Chondrocyte (in vitro differentiated cells): ENCODE results near the gene MGST2. TPM values are rescaled to one million over a fixed set of nuclear protein-coding genes. Genes with fewer than 3 reads are reported as not detected.

ENCODE experiments used
- DNase-seq: peaks from one replicate; pipeline ENCODE4 v3.0.0; 2021; ENCODE audit warnings: mixed read lengths, low spot score
- H3K27ac Mint-ChIP-seq: one replicate; pipeline ENCODE4 v1.8.0; 2021; ENCODE audit warnings: mild to moderate bottlenecking, moderate library complexity, mixed read lengths; ENCODE audit not compliant: unreplicated experiment
- H3K27me3 Mint-ChIP-seq: 2 replicates; pipeline ENCODE4 v1.8.0; 2021; ENCODE audit warnings: low read depth, mixed read lengths
- H3K36me3 Mint-ChIP-seq: 2 replicates; pipeline ENCODE4 v1.8.0; 2021; ENCODE audit warnings: low read depth, mixed read lengths
- H3K4me1 Mint-ChIP-seq: 2 replicates; pipeline ENCODE4 v1.8.0; 2021; ENCODE audit warnings: low read depth, mild to moderate bottlenecking, mixed read lengths
- H3K4me3 Mint-ChIP-seq: one replicate; pipeline ENCODE4 v1.8.0; 2021; ENCODE audit warnings: mild to moderate bottlenecking, moderate library complexity, mixed read lengths; ENCODE audit not compliant: unreplicated experiment
- H3K9me3 Mint-ChIP-seq: 2 replicates; pipeline ENCODE4 v1.8.0; 2021; ENCODE audit warnings: low read depth, mixed read lengths
- CTCF ChIP-seq: fragments of 200-600 bp; sonication (generic); IDR thresholded peaks from 2 replicates; pipeline ENCODE4 v1.5.0; 2021; ENCODE audit warnings: antibody characterized with exemption, mild to moderate bottlenecking, moderate library complexity
- total RNA-seq: library from RNA; stranded (reverse); gene quantifications from 3 replicates; pipeline ENCODE4 v1.2.1, GENCODE V29; 2021

Gene MGST2
- total RNA-seq, 1 donor from 2014 or later = 23.7 TPM

DNA sequence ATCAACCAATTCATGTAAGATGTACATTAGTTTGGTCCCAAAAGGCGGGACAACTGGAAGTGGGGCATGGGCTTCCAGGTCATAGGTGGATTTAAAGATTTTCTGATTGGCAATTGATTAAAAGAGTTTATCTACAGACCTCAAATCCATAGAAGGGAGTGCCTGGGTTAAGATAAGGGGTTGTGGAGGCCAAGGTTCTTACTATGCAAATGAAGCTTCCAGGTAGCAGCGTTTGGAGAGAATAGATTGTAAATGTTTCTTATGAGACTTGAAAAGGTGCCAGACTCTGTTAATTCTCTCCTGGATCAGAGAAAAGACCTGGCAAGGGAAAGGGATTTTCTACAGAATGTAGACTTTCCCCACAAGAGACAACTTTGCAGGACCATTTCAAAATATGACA lies 2.4 kb downstream of the MGST2 start:
- no peaks in the 10 kb centered on the region for H3K9me3 Mint-ChIP-seq
- H3K27me3 Mint-ChIP-seq = no peaks in the 10 kb centered on the region
- no peak overlapping the region for H3K27ac Mint-ChIP-seq
- DNase-seq = no peak
- H3K36me3 Mint-ChIP-seq = peaks cover 2% of the 10 kb centered on the region
- H3K4me3 Mint-ChIP-seq = no peak overlapping the region
- peaks cover 30% of the 10 kb centered on the region for H3K4me1 Mint-ChIP-seq
- no peak for TF ChIP-seq CTCF

DNA sequence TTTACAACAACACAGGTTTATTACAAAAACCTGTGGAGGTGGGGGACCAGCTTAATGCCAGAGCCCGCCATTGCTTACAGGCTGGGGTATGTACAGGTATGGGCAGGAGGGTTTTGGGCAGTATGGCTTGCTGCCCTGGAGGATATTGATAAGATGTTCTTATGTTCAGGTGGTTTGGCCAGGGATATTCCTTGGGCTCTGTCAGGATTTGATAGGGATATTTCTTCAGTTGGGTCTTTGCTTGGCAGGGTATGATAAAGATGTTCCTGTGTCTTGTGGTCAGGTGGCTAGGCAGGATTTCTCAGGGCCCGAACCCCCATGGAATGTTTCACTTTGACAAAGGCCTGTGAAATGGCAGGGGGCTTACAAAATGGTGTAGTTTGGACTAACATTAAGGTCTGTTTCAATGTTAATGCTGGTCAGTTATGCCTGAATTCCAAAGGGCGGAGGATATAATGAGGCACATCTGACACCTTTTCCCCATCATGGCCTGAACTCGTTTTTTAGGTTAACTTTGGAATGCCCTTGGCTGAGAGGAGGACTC lies 3.1 kb downstream of the MGST2 start:
- Mint-ChIP-seq H3K4me3 (no peak overlapping the region), H3K36me3 (peaks cover 2% of the 10 kb centered on the region), H3K27ac (no peak overlapping the region), H3K4me1 (peaks cover 30% of the 10 kb centered on the region), H3K9me3 (no peaks in the 10 kb centered on the region), H3K27me3 (no peaks in the 10 kb centered on the region)
- DNase-seq = no peak
- no peak for TF ChIP-seq CTCF

- no peaks in the 10 kb centered on the region for H3K27me3 Mint-ChIP-seq
- H3K36me3 Mint-ChIP-seq = peaks cover 2% of the 10 kb centered on the region
- H3K4me3 Mint-ChIP-seq = no peak overlapping the region
- H3K9me3 Mint-ChIP-seq = no peaks in the 10 kb centered on the region
- no peak overlapping the region for H3K27ac Mint-ChIP-seq
- no peak for TF ChIP-seq CTCF
- DNase-seq = no peak
- H3K4me1 Mint-ChIP-seq = peaks cover 30% of the 10 kb centered on the region
Measured at GRCh38 chr4:139669335-139669734, 3.7 kb downstream of the MGST2 start.

- H3K9me3 Mint-ChIP-seq = no peaks in the 10 kb centered on the region
- peaks cover 2% of the 10 kb centered on the region for H3K36me3 Mint-ChIP-seq
- H3K27me3 Mint-ChIP-seq = no peaks in the 10 kb centered on the region
- peaks cover 30% of the 10 kb centered on the region for H3K4me1 Mint-ChIP-seq
- no peak overlapping the region for H3K4me3 Mint-ChIP-seq
- TF ChIP-seq CTCF = no peak
- no peak for DNase-seq
- H3K27ac Mint-ChIP-seq = no peak overlapping the region
Measured at GRCh38 chr4:139669890-139670289, 4.3 kb downstream of the MGST2 start.

DNA sequence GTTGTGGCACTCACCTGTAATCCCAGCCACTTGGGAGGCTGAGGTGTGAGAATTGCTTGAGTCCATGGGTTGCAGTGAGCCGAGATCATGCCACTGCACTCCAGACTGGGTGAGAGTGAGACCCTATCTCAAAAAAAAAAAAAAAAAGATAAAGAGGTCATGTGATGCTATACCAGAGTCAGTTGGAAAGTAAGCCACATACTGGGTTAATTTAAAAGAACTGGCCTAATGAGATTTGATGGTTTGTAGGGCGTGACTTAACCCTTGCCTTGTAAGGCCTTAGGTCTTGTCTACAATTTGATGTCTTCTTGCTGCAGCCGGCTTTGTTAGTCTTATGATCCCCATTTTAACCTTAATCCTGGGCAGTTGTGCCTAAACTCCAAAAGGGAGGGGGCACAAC lies 5.2 kb downstream of the MGST2 start:
- TF ChIP-seq CTCF = no peak
- Mint-ChIP-seq H3K36me3 (peaks cover 4% of the 10 kb centered on the region), H3K4me1 (peaks cover 24% of the 10 kb centered on the region), H3K27me3 (no peaks in the 10 kb centered on the region), H3K9me3 (no peaks in the 10 kb centered on the region), H3K27ac (no peak overlapping the region), H3K4me3 (no peak overlapping the region)
- no peak for DNase-seq
